ENCODE data around the gene NCKAP5.
"Not testable (repeated sequence)": the region's sequence is repeated elsewhere in the genome, so short reads cannot be mapped to it uniquely, and the experiment has no call there.

Gene NCKAP5

GRCh38 chr2:133496501-133497269, 71.6 kb downstream of the NCKAP5 start:
- DNase-seq = no peak

GRCh38 chr2:133495226-133495625, 73.0 kb downstream of the NCKAP5 start:
- DNase-seq = no peak

GRCh38 chr2:133492719-133493380, 75.4 kb downstream of the NCKAP5 start:
- DNase-seq = no peak

- DNase-seq = no peak
These were observed 77.8 kb downstream of the NCKAP5 start for GRCh38 chr2:133490411-133490980.

GRCh38 chr2:133489641-133490410, 78.4 kb downstream of the NCKAP5 start:
- DNase-seq = no peak

- DNase-seq = no peak
These were observed 79.1 kb downstream of the NCKAP5 start for GRCh38 chr2:133489146-133489545.

- no peak for DNase-seq
These were observed 81.5 kb downstream of the NCKAP5 start for GRCh38 chr2:133486771-133487191.

- no peak for DNase-seq
These were observed 82.4 kb downstream of the NCKAP5 start for GRCh38 chr2:133485868-133486267.

GRCh38 chr2:133484784-133485183, 83.5 kb downstream of the NCKAP5 start:
- DNase-seq = no peak

GRCh38 chr2:133484106-133484505, 84.2 kb downstream of the NCKAP5 start:
- no peak for DNase-seq

- no peak for DNase-seq
These were observed 85.1 kb downstream of the NCKAP5 start for GRCh38 chr2:133483181-133483580.

GRCh38 chr2:133480707-133481429, 87.4 kb downstream of the NCKAP5 start:
- no peak for DNase-seq

GRCh38 chr2:133477616-133477990, 90.7 kb downstream of the NCKAP5 start:
- DNase-seq = no peak

GRCh38 chr2:133476931-133477615, 91.2 kb downstream of the NCKAP5 start:
- no peak for DNase-seq

GRCh38 chr2:133476286-133476685, 92.0 kb downstream of the NCKAP5 start:
- DNase-seq = no peak

GRCh38 chr2:133475610-133476009, 92.7 kb downstream of the NCKAP5 start:
- DNase-seq = no peak

GRCh38 chr2:133470446-133470845, 97.8 kb downstream of the NCKAP5 start:
- DNase-seq = not testable (repeated sequence)

- no peak for DNase-seq
These were observed 105.5 kb downstream of the NCKAP5 start for GRCh38 chr2:133462811-133463210.

- no peak for DNase-seq
These were observed 106.8 kb downstream of the NCKAP5 start for GRCh38 chr2:133461484-133461883.

- DNase-seq = no peak
These were observed 108.7 kb downstream of the NCKAP5 start for GRCh38 chr2:133459590-133459989.

- no peak for DNase-seq
These were observed 110.0 kb downstream of the NCKAP5 start for GRCh38 chr2:133458280-133458679.

GRCh38 chr2:133457861-133458260, 110.4 kb downstream of the NCKAP5 start:
- no peak for DNase-seq

Data from right forelimb (tissue), 1 donor.